HepG2 (cell line): Measurements from ENCODE around the gene RIN3.

Source experiments
- ATF6 ChIP-seq: sonication (generic); formaldehyde crosslinking; conservative IDR thresholded peaks from 2 replicates; pipeline ENCODE4 v1.4.0; 2020; ENCODE audit warnings: missing genetic modification reagents
- CENPT ChIP-seq: sonication (generic); formaldehyde crosslinking; IDR thresholded peaks from 2 replicates; pipeline ENCODE4 v1.8.0; 2022; ENCODE audit warnings: low read depth, mild to moderate bottlenecking, moderate library complexity, missing genetic modification reagents
- CTCF ChIP-seq: sonication (generic); formaldehyde crosslinking; IDR thresholded peaks from 2 replicates; pipeline ENCODE4 v1.5.0; 2020; ENCODE audit warnings: mild to moderate bottlenecking, missing genetic modification reagents, moderate library complexity
- FOXA1 ChIP-seq, 2 experiments: fragments of 450-650 bp in 1 of 2; sonication (generic) in 1 of 2; formaldehyde crosslinking in 1 of 2; IDR thresholded peaks; 2 replicates each; pipeline versions ENCODE4 v1.4.0 to v1.6.1; 2016 to 2020; ENCODE audit warnings: missing genetic modification reagents in 1 of 2
- JUND ChIP-seq: sonication (generic); formaldehyde crosslinking; IDR thresholded peaks from 2 replicates; pipeline ENCODE4 v1.8.0; 2022; ENCODE audit warnings: mild to moderate bottlenecking, missing genetic modification reagents
- MYC ChIP-seq: sonication (generic); formaldehyde crosslinking; IDR thresholded peaks from 2 replicates; pipeline ENCODE4 v1.9.0; 2021; ENCODE audit warnings: missing genetic modification reagents, borderline replicate concordance
- NCOR1 ChIP-seq: fragments of 200-600 bp; sonication (generic); IDR thresholded peaks from 2 replicates; pipeline ENCODE4 v1.7.0; 2017; ENCODE audit warnings: antibody characterized with exemption, low read length, borderline replicate concordance
- POLR2AphosphoS2 ChIP-seq: IDR thresholded peaks from 2 replicates; pipeline ENCODE4 v1.6.1; 2011; ENCODE audit warnings: low read depth, low read length, improper control_type of control experiment
- POLR2AphosphoS5 ChIP-seq: IDR thresholded peaks from 2 replicates; pipeline ENCODE4 v1.6.1; 2012; ENCODE audit warnings: low read depth, low read length
- PREB ChIP-seq: sonication (generic); formaldehyde crosslinking; IDR thresholded peaks from 2 replicates; pipeline ENCODE4 v1.4.0; 2020; ENCODE audit warnings: missing genetic modification reagents
- ZBTB4 ChIP-seq: sonication (generic); formaldehyde crosslinking; IDR thresholded peaks from 2 replicates; pipeline ENCODE4 v1.4.0; 2020; ENCODE audit warnings: missing genetic modification reagents, mild to moderate bottlenecking, borderline replicate concordance
- ZNF615 ChIP-seq: sonication (generic); formaldehyde crosslinking; IDR thresholded peaks from 2 replicates; pipeline ENCODE4 v1.5.0; 2020; ENCODE audit warnings: mild to moderate bottlenecking, missing genetic modification reagents, borderline replicate concordance
- ZZZ3 ChIP-seq: sonication (generic); formaldehyde crosslinking; IDR thresholded peaks from 2 replicates; pipeline ENCODE4 v1.4.0; 2020; ENCODE audit warnings: missing genetic modification reagents, mild to moderate bottlenecking, borderline replicate concordance

GRCh38 chr14:92587700-92588085, 74.1 kb downstream of the RIN3 start:
- TF ChIP-seq ZNF615, result no peak
- TF ChIP-seq JUND (CRISPR knock-in tag), result no peak
- no peak for TF ChIP-seq ZZZ3 (CRISPR knock-in tag)
- no peak for TF ChIP-seq PREB (CRISPR knock-in tag)
- TF ChIP-seq NCOR1, result no peak
- TF ChIP-seq CENPT (CRISPR knock-in tag), result no peak
- TF ChIP-seq FOXA1 (IDR thresholded peaks at IDR 0.05), result no peak
- TF ChIP-seq FOXA1 (CRISPR knock-in tag; IDR thresholded peaks at IDR 0.05), result no peak
- TF ChIP-seq POLR2AphosphoS5, result no peak
- no peak for TF ChIP-seq MYC (CRISPR knock-in tag)
- TF ChIP-seq POLR2AphosphoS2, result no peak
- TF ChIP-seq CTCF (CRISPR knock-in tag), result no peak
- no peak for TF ChIP-seq ATF6 (CRISPR knock-in tag)
- no peak for TF ChIP-seq ZBTB4
